SJSA1 (cell line): ENCODE results near the gene C1QTNF4. TPM values are rescaled to one million over a fixed set of nuclear protein-coding genes. Genes with fewer than 3 reads are reported as not detected.

Experiments
- DNase-seq, 2 experiments: peaks; one replicate each; pipeline ENCODE4 v3.0.0-alpha.2; 2015 to 2020; ENCODE audit warnings: low spot score in 2 of 2, low read depth in 1 of 2
- H3K27ac ChIP-seq: fragments of 250-450 bp; sonication (Bioruptor Pico); 2 replicates; pipeline ENCODE4 v1.5.1; 2020; ENCODE audit warnings: mild to moderate bottlenecking, moderate library complexity
- H3K27me3 ChIP-seq: fragments of 250-450 bp; sonication (Bioruptor Pico); replicated peaks from 2 replicates; pipeline ENCODE4 v1.5.1; 2020; ENCODE audit warnings: mild to moderate bottlenecking, moderate library complexity
- H3K36me3 ChIP-seq: fragments of 250-450 bp; sonication (Bioruptor Pico); 2 replicates; pipeline ENCODE4 v1.5.1; 2020; ENCODE audit warnings: mild to moderate bottlenecking
- H3K4me1 ChIP-seq: fragments of 250-450 bp; sonication (Bioruptor Pico); replicated peaks from 2 replicates; pipeline ENCODE4 v1.6.1; 2021; ENCODE audit warnings: mild to moderate bottlenecking
- H3K4me3 ChIP-seq: fragments of 250-450 bp; sonication (Bioruptor Pico); 2 replicates; pipeline ENCODE4 v1.5.1; 2020; ENCODE audit warnings: mild to moderate bottlenecking
- H3K9me3 ChIP-seq: fragments of 250-450 bp; sonication (Bioruptor Pico); replicated peaks from 2 replicates; pipeline ENCODE4 v1.5.1; 2020; ENCODE audit warnings: mild to moderate bottlenecking
- total RNA-seq: library from RNA; depleted of rRNA; stranded (reverse); fragments of >200 nt; shearing (Covaris generic); gene quantifications from 2 replicates; pipeline ENCODE4 v1.2.3, GENCODE V29; 2014

Gene C1QTNF4
- total RNA-seq, 1 experiment from 2014 or later = 0.39 TPM

- H3K9me3 ChIP-seq = 0 out of 2 replicates have a peak, but pooled peaks cover 3% of the 10 kb centered on the region
- no peaks in the 10 kb centered on the region for H3K4me1 ChIP-seq
- H3K27me3 ChIP-seq = no peaks in the 10 kb centered on the region
- H3K4me3 ChIP-seq = no peak overlapping the region
- H3K36me3 ChIP-seq = peaks cover 6% of the 10 kb centered on the region; the same call in 1 of the 2 replicates
- no peak overlapping the region for H3K27ac ChIP-seq
- DNase-seq = no peak
Observed at GRCh38 chr11:47609675-47610074, 15.5 kb upstream of the C1QTNF4 start.

DNA sequence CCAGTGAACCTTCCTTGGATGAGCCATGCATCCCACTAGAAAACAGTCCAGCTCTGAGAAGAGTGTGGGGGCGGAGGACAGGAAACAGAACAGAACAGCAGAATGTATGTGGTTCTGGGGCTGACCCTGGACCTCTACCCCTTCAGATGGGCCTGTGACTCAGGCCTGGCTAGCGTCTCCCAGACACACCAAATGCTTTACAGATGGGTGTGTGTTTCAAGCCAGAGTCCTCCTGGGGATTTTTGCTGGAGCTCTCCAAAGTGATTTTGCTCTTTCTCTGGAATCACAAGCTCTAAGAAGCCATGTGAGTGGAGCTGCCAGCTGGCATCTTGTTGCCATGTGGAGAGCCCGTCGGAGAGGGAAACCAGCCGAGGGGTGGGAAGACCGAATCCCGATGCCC is 13.2 kb upstream of the C1QTNF4 start:
- no peaks in the 10 kb centered on the region for H3K4me1 ChIP-seq
- no peaks in the 10 kb centered on the region for H3K27me3 ChIP-seq
- H3K9me3 ChIP-seq = 0 out of 2 replicates have a peak, but pooled peaks cover 3% of the 10 kb centered on the region
- no peak overlapping the region for H3K4me3 ChIP-seq
- H3K36me3 ChIP-seq = peaks cover 6% of the 10 kb centered on the region; the same call in 1 of the 2 replicates
- DNase-seq = no peak
- H3K27ac ChIP-seq = no peak overlapping the region

DNA sequence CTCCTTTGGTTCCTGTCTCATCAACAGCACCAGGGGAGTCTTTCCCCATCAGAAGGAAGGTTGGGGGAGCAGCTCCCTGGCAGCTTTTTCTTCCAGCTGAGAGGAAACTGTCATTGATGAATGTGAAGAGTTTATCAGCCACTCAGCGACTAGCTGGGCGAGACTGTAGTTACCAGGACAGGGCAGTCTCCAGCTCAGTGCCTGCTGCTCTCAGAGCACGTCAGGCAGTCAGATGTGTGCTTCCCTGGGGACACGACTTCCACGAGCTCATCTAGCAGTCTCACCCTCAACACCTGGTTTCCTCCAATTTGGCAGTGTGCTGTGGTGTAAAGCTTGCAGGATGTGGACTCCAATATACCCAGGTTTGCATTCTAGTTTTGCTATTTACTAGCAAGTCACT is 12.5 kb upstream of the C1QTNF4 start:
- no peak for DNase-seq
- 0 out of 2 replicates have a peak, but pooled peaks cover 3% of the 10 kb centered on the region for H3K9me3 ChIP-seq
- H3K4me3 ChIP-seq = no peak overlapping the region
- no peak overlapping the region for H3K27ac ChIP-seq
- H3K4me1 ChIP-seq = no peaks in the 10 kb centered on the region
- no peaks in the 10 kb centered on the region for H3K27me3 ChIP-seq
- H3K36me3 ChIP-seq = peaks cover 6% of the 10 kb centered on the region; the same call in 1 of the 2 replicates

DNA sequence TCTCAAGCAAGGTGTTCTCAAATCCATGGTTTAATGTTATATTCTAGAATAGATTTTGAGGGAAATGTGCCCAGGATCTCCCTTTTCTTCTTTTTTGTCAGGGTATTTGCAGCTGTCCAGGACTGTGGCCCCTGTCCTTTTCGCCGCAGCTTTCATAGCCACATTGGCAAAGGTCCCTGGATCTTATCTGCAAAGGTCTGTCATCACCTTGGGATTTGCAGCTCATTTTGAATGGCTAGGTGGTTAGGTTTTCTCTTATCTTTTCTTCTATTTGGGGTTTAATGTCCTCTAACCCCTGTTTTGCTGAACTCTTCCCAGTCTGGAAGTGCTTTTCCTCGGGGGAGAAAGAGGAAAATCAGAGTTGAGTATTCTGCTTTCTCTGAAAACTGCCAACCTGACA is 11.7 kb upstream of the C1QTNF4 start:
- Histone ChIP-seq H3K27ac (no peak overlapping the region), H3K4me1 (no peaks in the 10 kb centered on the region), H3K27me3 (no peaks in the 10 kb centered on the region), H3K36me3 (no peaks in the 10 kb centered on the region), H3K4me3 (no peak overlapping the region), H3K9me3 (0 out of 2 replicates have a peak, but pooled peaks cover 3% of the 10 kb centered on the region)
- DNase-seq = no peak

DNA sequence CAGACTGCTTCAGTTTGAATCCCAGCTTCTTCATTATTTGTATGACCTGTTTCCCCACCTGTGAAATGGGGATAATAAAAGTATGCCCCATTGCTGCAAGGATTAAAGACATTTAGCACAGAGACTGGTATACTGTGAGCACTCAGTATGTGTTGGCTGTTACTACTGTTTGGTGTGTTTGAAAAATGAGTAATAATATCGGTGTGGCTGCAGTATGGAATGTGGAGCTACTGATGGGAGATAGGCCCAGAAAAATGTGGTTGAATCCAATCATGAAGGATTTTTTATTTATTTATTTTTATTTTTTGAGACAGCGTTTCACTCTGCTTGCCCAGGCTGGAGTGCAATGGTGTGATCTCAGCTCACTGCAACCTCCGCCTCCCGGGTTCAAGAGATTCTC is 9.1 kb upstream of the C1QTNF4 start:
- Histone ChIP-seq H3K27ac (no peak overlapping the region), H3K36me3 (no peaks in the 10 kb centered on the region), H3K9me3 (0 out of 2 replicates have a peak, but pooled peaks cover 3% of the 10 kb centered on the region), H3K27me3 (no peaks in the 10 kb centered on the region), H3K4me1 (no peaks in the 10 kb centered on the region), H3K4me3 (no peak overlapping the region)
- no peak for DNase-seq

GRCh38 chr11:47599902-47600301 is 5.7 kb upstream of the C1QTNF4 start:
- no peak for DNase-seq
- no peaks in the 10 kb centered on the region for H3K9me3 ChIP-seq
- no peak overlapping the region for H3K4me3 ChIP-seq
- no peaks in the 10 kb centered on the region for H3K4me1 ChIP-seq
- H3K27ac ChIP-seq = no peak overlapping the region
- H3K36me3 ChIP-seq = no peaks in the 10 kb centered on the region
- peaks cover 6% of the 10 kb centered on the region for H3K27me3 ChIP-seq

GRCh38 chr11:47595967-47596366 is 1.8 kb upstream of the C1QTNF4 start:
- H3K27me3 ChIP-seq = peaks cover 33% of the 10 kb centered on the region
- no peaks in the 10 kb centered on the region for H3K36me3 ChIP-seq
- no peak overlapping the region for H3K4me3 ChIP-seq
- no peak overlapping the region for H3K27ac ChIP-seq
- H3K4me1 ChIP-seq = peaks cover 4% of the 10 kb centered on the region
- H3K9me3 ChIP-seq = no peaks in the 10 kb centered on the region
- no peak for DNase-seq

- H3K27me3 ChIP-seq = peaks cover 33% of the 10 kb centered on the region
Observed at GRCh38 chr11:47595029-47595428, 818 bp upstream of the C1QTNF4 start.

GRCh38 chr11:47593492-47593933 is 698 bp downstream of the C1QTNF4 start:
- Histone ChIP-seq H3K36me3 (no peaks in the 10 kb centered on the region), H3K4me1 (peaks cover 4% of the 10 kb centered on the region), H3K4me3 (no peak overlapping the region)

More at GRCh38 chr11:47595029-47595428, 818 bp upstream of the C1QTNF4 start:
- Histone ChIP-seq H3K27ac (no peak overlapping the region), H3K4me1 (peaks cover 4% of the 10 kb centered on the region), H3K36me3 (no peaks in the 10 kb centered on the region), H3K9me3 (no peaks in the 10 kb centered on the region), H3K4me3 (no peak overlapping the region)
- no peak for DNase-seq

DNA sequence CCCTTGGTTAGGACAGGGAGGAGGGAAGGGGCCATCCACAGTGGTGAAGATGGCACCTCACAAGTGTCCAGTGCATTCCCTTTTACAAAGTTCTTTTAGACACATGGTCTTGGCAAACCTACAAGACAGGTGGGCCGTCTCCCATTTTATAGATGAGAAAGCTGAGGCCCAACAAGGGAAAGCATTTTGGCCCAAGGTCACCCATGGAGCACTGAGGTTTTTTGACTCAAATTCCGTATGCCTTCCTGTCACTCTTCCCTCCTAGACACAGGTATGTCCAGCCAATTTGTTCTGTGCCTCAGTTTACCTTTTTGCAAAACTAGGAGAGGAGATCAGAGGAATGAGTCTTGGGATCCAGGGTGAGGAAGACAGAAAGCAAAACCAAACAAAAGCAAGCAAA is 1.2 kb downstream of the C1QTNF4 start:
- Histone ChIP-seq H3K27ac (no peak overlapping the region), H3K27me3 (peaks cover 33% of the 10 kb centered on the region), H3K36me3 (no peaks in the 10 kb centered on the region), H3K4me1 (peaks cover 4% of the 10 kb centered on the region), H3K4me3 (no peak overlapping the region), H3K9me3 (no peaks in the 10 kb centered on the region)
- no peak for DNase-seq

More at GRCh38 chr11:47593492-47593933, 698 bp downstream of the C1QTNF4 start:
- no peak overlapping the region for H3K27ac ChIP-seq
- DNase-seq = no peak
- peaks cover 33% of the 10 kb centered on the region for H3K27me3 ChIP-seq
- no peaks in the 10 kb centered on the region for H3K9me3 ChIP-seq

- Histone ChIP-seq H3K27ac (no peak overlapping the region), H3K27me3 (peaks cover 33% of the 10 kb centered on the region), H3K4me3 (no peak overlapping the region), H3K36me3 (no peaks in the 10 kb centered on the region), H3K4me1 (peaks cover 4% of the 10 kb centered on the region), H3K9me3 (no peaks in the 10 kb centered on the region)
- no peak for DNase-seq
Observed at GRCh38 chr11:47592251-47592650, 2.0 kb downstream of the C1QTNF4 start.

GRCh38 chr11:47591764-47592163 is 2.4 kb downstream of the C1QTNF4 start:
- Histone ChIP-seq H3K4me3 (no peak overlapping the region), H3K9me3 (no peaks in the 10 kb centered on the region), H3K27ac (no peak overlapping the region), H3K36me3 (no peaks in the 10 kb centered on the region), H3K27me3 (peaks cover 33% of the 10 kb centered on the region), H3K4me1 (peaks cover 4% of the 10 kb centered on the region)
- no peak for DNase-seq

GRCh38 chr11:47589977-47590861 is 4.0 kb downstream of the C1QTNF4 start:
- H3K4me1 ChIP-seq = peaks cover 4% of the 10 kb centered on the region
- no peak for DNase-seq
- no peak overlapping the region for H3K4me3 ChIP-seq
- H3K9me3 ChIP-seq = no peaks in the 10 kb centered on the region
- H3K27ac ChIP-seq = no peak overlapping the region
- H3K36me3 ChIP-seq = no peaks in the 10 kb centered on the region; the same call in 1 of the 2 replicates
- H3K27me3 ChIP-seq = peaks cover 30% of the 10 kb centered on the region

GRCh38 chr11:47589584-47589976 is 4.6 kb downstream of the C1QTNF4 start:
- no peaks in the 10 kb centered on the region for H3K9me3 ChIP-seq
- no peak for DNase-seq
- H3K27ac ChIP-seq = no peak overlapping the region
- H3K4me1 ChIP-seq = peaks cover 4% of the 10 kb centered on the region
- H3K4me3 ChIP-seq = no peak overlapping the region
- peaks cover 6% of the 10 kb centered on the region for H3K36me3 ChIP-seq
- H3K27me3 ChIP-seq = peaks cover 24% of the 10 kb centered on the region
